Measurements from ENCODE around the gene MRPL30.

Gene MRPL30

GRCh38 chr2:99159594-99159993 lies 21.4 kb upstream of the MRPL30 start:
- ChIA-PET CTCF (interaction anchor here (5.0 kb wide), 1 partner anchor 7 kb away, joined by 26 read pairs; no protein-coding TSS in a partner anchor), POLR2A (no interaction called here)
- no peak for TF ChIP-seq CTCF (IDR thresholded peaks at IDR 0.05; ENCODE audit: control extremely low read depth, extremely low read depth, low read depth, missing control alignments)
- no peak for DNase-seq (ENCODE audit: extremely low spot score)

- ChIA-PET CTCF (interaction anchor here (1.4 to 4.0 kb wide), 2 partner anchors 9 to 25 kb away, joined by 3 to 26 read pairs; partner anchors contain the start of gene C2orf15), POLR2A (no interaction called here)
- no peak for DNase-seq (ENCODE audit: extremely low spot score)
- TF ChIP-seq CTCF (IDR thresholded peaks at IDR 0.05; ENCODE audit: control extremely low read depth, extremely low read depth, low read depth, missing control alignments), result no peak
These were observed 14.8 kb upstream of the MRPL30 start for GRCh38 chr2:99166218-99166617.

- POLR2A ChIA-PET, result no interaction called here
- CTCF ChIA-PET, result interaction anchor here (3.1 kb wide), 1 partner anchor 11 kb away, joined by 15 read pairs; the partner anchor contains the start of genes MITD1 and MRPL30
- no peak for DNase-seq (ENCODE audit: extremely low spot score)
- no peak for TF ChIP-seq CTCF (IDR thresholded peaks at IDR 0.05; ENCODE audit: control extremely low read depth, extremely low read depth, low read depth, missing control alignments)
These were observed 11.4 kb upstream of the MRPL30 start for GRCh38 chr2:99169534-99169933.

- POLR2A ChIA-PET, result interaction anchor here (0.6 kb wide), 1 partner anchor 185 kb away, joined by 3 read pairs; no protein-coding TSS in a partner anchor
These were observed 9.4 kb upstream of the MRPL30 start for GRCh38 chr2:99171377-99172140.

GRCh38 chr2:99181624-99182000 lies 628 bp downstream of the MRPL30 start:
- ChIA-PET CTCF (interaction anchor here (1.4 kb wide), 1 partner anchor 13 kb away, joined by 3 read pairs; no protein-coding TSS in a partner anchor), POLR2A (interaction anchor here (1.0 kb wide), 1 partner anchor 55 kb away, joined by 3 read pairs; no protein-coding TSS in a partner anchor)
- TF ChIP-seq CTCF (IDR thresholded peaks at IDR 0.05; ENCODE audit: control extremely low read depth, extremely low read depth, low read depth, missing control alignments), result no peak
- no peak for DNase-seq (ENCODE audit: extremely low spot score)

More at GRCh38 chr2:99171377-99172140, 9.4 kb upstream of the MRPL30 start:
- CTCF ChIA-PET, result interaction anchor here (0.8 to 2.7 kb wide), 4 partner anchors 9 to 166 kb away, joined by 3 to 9 read pairs (median 4); no protein-coding TSS in a partner anchor
- no peak for DNase-seq (ENCODE audit: extremely low spot score)
- no peak for TF ChIP-seq CTCF (IDR thresholded peaks at IDR 0.05; ENCODE audit: control extremely low read depth, extremely low read depth, low read depth, missing control alignments)

GRCh38 chr2:99183025-99183424 lies 2.0 kb downstream of the MRPL30 start:
- TF ChIP-seq CTCF (IDR thresholded peaks at IDR 0.05; ENCODE audit: control extremely low read depth, extremely low read depth, low read depth, missing control alignments), result no peak
- ChIA-PET POLR2A (no interaction called here), CTCF (no interaction called here)
- no peak for DNase-seq (ENCODE audit: extremely low spot score)
